Testis (tissue), 3 donors: Measurements from ENCODE around the gene YPEL1. TPM values are rescaled to one million over a fixed set of nuclear protein-coding genes. Genes with fewer than 3 reads are reported as not detected.
"Not testable (repeated sequence)": the region's sequence is repeated elsewhere in the genome, so short reads cannot be mapped to it uniquely, and the experiment has no call there.

Experiments used
- DNase-seq: peaks from one replicate; pipeline ENCODE4 v3.0.0-alpha.2; 2019
- H3K27ac ChIP-seq, 2 donors: fragments of 200-600 bp; sonication (generic); one replicate each; pipeline ENCODE4 v1.5.1; 2019
- H3K27me3 ChIP-seq: fragments of 200-600 bp; sonication (generic); one replicate; pipeline ENCODE4 v1.5.1; 2019
- H3K36me3 ChIP-seq: fragments of 200-600 bp; sonication (generic); one replicate; pipeline ENCODE4 v1.5.1; 2017; ENCODE audit warnings: low read depth; ENCODE audit errors: missing control alignments
- H3K4me1 ChIP-seq: fragments of 200-600 bp; sonication (generic); one replicate; pipeline ENCODE4 v1.5.1; 2019
- H3K4me3 ChIP-seq, 2 donors: fragments of 200-600 bp; sonication (generic); one replicate each; pipeline ENCODE4 v1.5.1; 2017 to 2019
- H3K9me3 ChIP-seq: fragments of 200-600 bp; sonication (generic); one replicate; pipeline ENCODE4 v1.5.1; 2017
- CTCF ChIP-seq, 3 experiments: fragments of 450-650 bp in 2 of 3; fragments of 200-600 bp in 1 of 3; sonication (generic) in 1 of 3; IDR thresholded peaks; one replicate each; pipeline ENCODE4 v1.5.1; 2016 to 2019; ENCODE audit warnings: antibody characterized with exemption in 3 of 3, mild to moderate bottlenecking in 2 of 3, moderate library complexity in 1 of 3
- POLR2A ChIP-seq: fragments of 450-650 bp; IDR thresholded peaks from one replicate; pipeline ENCODE4 v1.6.1; 2017; ENCODE audit warnings: antibody characterized with exemption, mild to moderate bottlenecking, moderate library complexity
- WGBS, 2 donors: methylation state at CpG; one replicate each; pipeline ENCODE4 v1.1.5; 2018; 5-methylcytosine and 5-hydroxymethylcytosine counted together
- intact Hi-C: fragments of 100-400 bp; cut with DNase I; formaldehyde crosslinking; loops from one replicate; pipeline ENCODE4 v1.15.1; 2023; ENCODE audit warnings: low total_unique reads
- polyA plus RNA-seq: library from polyadenylated mRNA; stranded (reverse); fragments of 350-450 nt; fragmentation: Illumina TruSeq; extraction: RNeasy Lipid Tissue Mini Kit (QIAGEN cat#74804); gene quantifications from one replicate; pipeline ENCODE4 v1.2.3, GENCODE V29; 2014; ENCODE audit warnings: low read depth, low replicate concordance; ENCODE audit not compliant: insufficient read depth
- total RNA-seq, 2 donors: library from RNA; depleted of rRNA; stranded (reverse); fragments of >200 nt; gene quantifications; one replicate each; pipeline ENCODE4 v1.2.3, GENCODE V29; 2016

YPEL1 gene
- total and polyA plus RNA-seq, 3 donors from 2014 or later, result 83.6 to 169 (median 168) TPM

GRCh38 chr22:21718499-21718898 lies 17.1 kb downstream of the YPEL1 start:
- Histone ChIP-seq H3K27ac (no peak overlapping the region), H3K9me3 (no peaks in the 10 kb centered on the region), H3K4me1 (no peaks in the 10 kb centered on the region), H3K36me3 (no peaks in the 10 kb centered on the region), H3K27me3 (no peaks in the 10 kb centered on the region), H3K4me3 (no peak overlapping the region)
- 82 to 86% methylated on average over 4 of the region's 4 CpGs for WGBS, 2 donors
- no peak for TF ChIP-seq CTCF (IDR thresholded peaks at IDR 0.05)
- TF ChIP-seq POLR2A, result no peak
- intact Hi-C loops, result loop anchor here (5.0 kb wide), 1 partner anchor 229 kb away; no protein-coding TSS in a partner anchor
- DNase-seq, result no peak

GRCh38 chr22:21716395-21717122 lies 19.0 kb downstream of the YPEL1 start:
- H3K36me3 ChIP-seq, DNase-seq, H3K4me3 ChIP-seq, H3K27ac ChIP-seq, H3K27me3 ChIP-seq, H3K4me1 ChIP-seq, H3K9me3 ChIP-seq: not testable (repeated sequence)
- intact Hi-C loops, result loop anchor here (5.0 kb wide), 1 partner anchor 231 kb away; no protein-coding TSS in a partner anchor
- WGBS, 2 donors, result 92% methylated on average over 15 of the region's 15 CpGs

GRCh38 chr22:21714786-21715185 lies 20.8 kb downstream of the YPEL1 start:
- no peak overlapping the region for H3K4me3 ChIP-seq
- no peaks in the 10 kb centered on the region for H3K27me3 ChIP-seq
- no peaks in the 10 kb centered on the region for H3K36me3 ChIP-seq
- no peak for DNase-seq
- peaks cover 4% of the 10 kb centered on the region for H3K4me1 ChIP-seq
- 80 to 88% methylated on average over 3 of the region's 3 CpGs for WGBS, 2 donors
- intact Hi-C loops, result loop anchor here (5.0 kb wide), 1 partner anchor 233 kb away; no protein-coding TSS in a partner anchor
- no peaks in the 10 kb centered on the region for H3K9me3 ChIP-seq
- TF ChIP-seq POLR2A, result no peak
- TF ChIP-seq CTCF (IDR thresholded peaks at IDR 0.05), result no peak
- no peak overlapping the region for H3K27ac ChIP-seq

- 85 to 90% methylated on average over 17 to 32 of the region's 32 CpGs for whole genome bisulfite sequencing, 2 donors
- intact Hi-C loops, result no loop called here
Observed at GRCh38 chr22:21714059-21714770, 21.4 kb downstream of the YPEL1 start.

More at GRCh38 chr22:21714059-21714770, 21.4 kb downstream of the YPEL1 start:
- H3K27me3 ChIP-seq, result no peaks in the 10 kb centered on the region
- H3K4me3 ChIP-seq, result no peak overlapping the region
- no peak for TF ChIP-seq CTCF (IDR thresholded peaks at IDR 0.05)
- TF ChIP-seq POLR2A, result no peak
- no peaks in the 10 kb centered on the region for H3K9me3 ChIP-seq
- no peak overlapping the region for H3K27ac ChIP-seq
- H3K4me1 ChIP-seq, result peaks cover 4% of the 10 kb centered on the region
- no peak for DNase-seq
- no peaks in the 10 kb centered on the region for H3K36me3 ChIP-seq
